H9 (cell line): ENCODE data around the gene EXOSC10. TPM values are rescaled to one million over a fixed set of nuclear protein-coding genes. Genes with fewer than 3 reads are reported as not detected.

Source experiments
- DNase-seq: peaks from one replicate; pipeline ENCODE4 v3.0.0-alpha.2; 2017
- H2AFZ ChIP-seq: one replicate; pipeline ENCODE4 v1.6.1; 2013; ENCODE audit warnings: mild to moderate bottlenecking, low read length, control low read depth, moderate library complexity
- H2AK5ac ChIP-seq: 2 replicates; pipeline ENCODE4 v1.6.1; 2013; ENCODE audit warnings: low read length, control low read depth, mixed read lengths; ENCODE audit not compliant: insufficient read length
- H2BK120ac ChIP-seq: one replicate; pipeline ENCODE4 v1.6.1; 2013; ENCODE audit warnings: low read depth, mild to moderate bottlenecking, low read length, control low read depth, inconsistent platforms; ENCODE audit not compliant: poor library complexity, severe bottlenecking
- H2BK12ac ChIP-seq: 2 replicates; pipeline ENCODE4 v1.6.1; 2013; ENCODE audit warnings: low read length, control low read depth, mixed read lengths, low read depth; ENCODE audit not compliant: insufficient read length
- H2BK15ac ChIP-seq: 2 replicates; pipeline ENCODE4 v1.6.1; 2013; ENCODE audit warnings: low read depth, low read length, control low read depth
- H2BK20ac ChIP-seq: one replicate; pipeline ENCODE4 v1.6.1; 2013; ENCODE audit warnings: low read depth, mild to moderate bottlenecking, low read length, control low read depth, inconsistent platforms; ENCODE audit not compliant: poor library complexity, severe bottlenecking
- H2BK5ac ChIP-seq: 2 replicates; pipeline ENCODE4 v1.6.1; 2013; ENCODE audit warnings: low read length, control low read depth, mixed read lengths; ENCODE audit not compliant: insufficient read length
- H3K14ac ChIP-seq: 2 replicates; pipeline ENCODE4 v1.6.1; 2013; ENCODE audit warnings: low read length, control low read depth; ENCODE audit not compliant: insufficient read depth
- H3K18ac ChIP-seq: 2 replicates; pipeline ENCODE4 v1.6.1; 2013; ENCODE audit warnings: low read depth, mild to moderate bottlenecking, mixed read lengths, low read length, control low read depth; ENCODE audit not compliant: insufficient read length
- H3K23ac ChIP-seq: 2 replicates; pipeline ENCODE4 v1.6.1; 2013; ENCODE audit warnings: low read length, control low read depth, mixed read lengths, low read depth; ENCODE audit not compliant: insufficient read length
- H3K23me2 ChIP-seq: 2 replicates; pipeline ENCODE4 v1.6.1; 2013; ENCODE audit warnings: low read depth, mild to moderate bottlenecking, mixed read lengths, low read length, control low read depth; ENCODE audit not compliant: insufficient read length, poor library complexity, severe bottlenecking
- H3K27ac ChIP-seq: 2 replicates; pipeline ENCODE4 v1.5.1; 2013; ENCODE audit warnings: low read length, control low read depth, mixed read lengths, low read depth; ENCODE audit not compliant: insufficient read length
- H3K27me3 ChIP-seq: 2 replicates; pipeline ENCODE4 v1.6.1; 2013; ENCODE audit warnings: low read length, control low read depth, inconsistent platforms; ENCODE audit not compliant: insufficient read depth
- H3K4ac ChIP-seq: 2 replicates; pipeline ENCODE4 v1.6.1; 2013; ENCODE audit warnings: low read depth, mild to moderate bottlenecking, control low read depth, inconsistent platforms, low read length, moderate library complexity
- H3K4me1 ChIP-seq: 2 replicates; pipeline ENCODE4 v1.6.1; 2013; ENCODE audit warnings: low read length, control low read depth, inconsistent platforms; ENCODE audit not compliant: insufficient read depth
- H3K4me2 ChIP-seq: 2 replicates; pipeline ENCODE4 v1.6.1; 2013; ENCODE audit warnings: low read length, control low read depth, mixed read lengths; ENCODE audit not compliant: insufficient read length, insufficient read depth
- H3K56ac ChIP-seq: 2 replicates; pipeline ENCODE4 v1.6.1; 2013; ENCODE audit warnings: low read depth, mild to moderate bottlenecking, mixed read lengths, low read length, control low read depth; ENCODE audit not compliant: insufficient read length
- H3K79me1 ChIP-seq: 2 replicates; pipeline ENCODE4 v1.6.1; 2013; ENCODE audit warnings: low read depth, mild to moderate bottlenecking, moderate library complexity, low read length, control low read depth, inconsistent platforms; ENCODE audit not compliant: insufficient read depth, poor library complexity, severe bottlenecking
- H3K79me2 ChIP-seq: 2 replicates; pipeline ENCODE4 v1.6.1; 2013; ENCODE audit warnings: low read length, control low read depth, inconsistent platforms; ENCODE audit not compliant: insufficient read depth
- H3K9ac ChIP-seq: 2 replicates; pipeline ENCODE4 v1.6.1; 2013; ENCODE audit warnings: low read length, control low read depth, mixed read lengths; ENCODE audit not compliant: insufficient read length; ENCODE audit errors: extremely low read depth
- H3K9me3 ChIP-seq: one replicate; pipeline ENCODE4 v1.6.1; 2013; ENCODE audit warnings: low read depth, low read length, inconsistent platforms; ENCODE audit not compliant: control insufficient read depth
- H3T11ph ChIP-seq: one replicate; pipeline ENCODE4 v1.6.1; 2013; ENCODE audit warnings: mild to moderate bottlenecking, low read length, control low read depth, inconsistent platforms
- H4K20me1 ChIP-seq: one replicate; pipeline ENCODE4 v1.6.1; 2013; ENCODE audit not compliant: control insufficient read depth, insufficient read length, insufficient read depth
- H4K5ac ChIP-seq: 2 replicates; pipeline ENCODE4 v1.6.1; 2013; ENCODE audit warnings: low read depth, mild to moderate bottlenecking, mixed read lengths, low read length, control low read depth; ENCODE audit not compliant: insufficient read length
- H4K8ac ChIP-seq: replicated peaks from 2 replicates; pipeline ENCODE4 v1.6.1; 2013; ENCODE audit warnings: low read length, control low read depth, mixed read lengths, low read depth; ENCODE audit not compliant: insufficient read length
- H4K91ac ChIP-seq: 2 replicates; pipeline ENCODE4 v1.6.1; 2013; ENCODE audit warnings: low read depth, mild to moderate bottlenecking, moderate library complexity, mixed read lengths, low read length, control low read depth; ENCODE audit not compliant: insufficient read length
- H3K27ac Mint-ChIP-seq, 3 experiments: 2 replicates in 2 of 3; 3 replicates in 1 of 3; pipeline ENCODE4 v1.8.0; 2020 to 2021; ENCODE audit warnings: mixed read lengths in 3 of 3, mild to moderate bottlenecking in 1 of 3, moderate library complexity in 1 of 3
- H3K27me3 Mint-ChIP-seq: 2 replicates; pipeline ENCODE4 v1.8.0; 2021; ENCODE audit warnings: low read depth, mild to moderate bottlenecking, moderate library complexity, mixed read lengths
- H3K36me3 Mint-ChIP-seq, 3 experiments: 2 replicates in 2 of 3; 3 replicates in 1 of 3; pipeline ENCODE4 v1.8.0; 2020 to 2021; ENCODE audit warnings: low read depth in 3 of 3, mixed read lengths in 3 of 3; ENCODE audit not compliant: insufficient read depth in 1 of 3
- H3K4me1 Mint-ChIP-seq, 2 experiments: 2 replicates each; pipeline ENCODE4 v1.8.0; 2020; ENCODE audit warnings: mixed read lengths in 2 of 2
- H3K4me3 Mint-ChIP-seq, 2 experiments: 2 replicates in 1 of 2; 3 replicates in 1 of 2; pipeline ENCODE4 v1.8.0; 2020 to 2021; ENCODE audit warnings: mild to moderate bottlenecking in 2 of 2, mixed read lengths in 2 of 2, moderate library complexity in 1 of 2
- H3K9me3 Mint-ChIP-seq, 2 experiments: 2 replicates in 1 of 2; 3 replicates in 1 of 2; pipeline ENCODE4 v1.8.0; 2020; ENCODE audit warnings: mild to moderate bottlenecking in 2 of 2, mixed read lengths in 2 of 2, moderate library complexity in 1 of 2
- WGBS: extraction: QIAGEN DNeasy Blood & Tissue Kit; methylation state at CpG from one replicate; pipeline ENCODE4 v1.1.7; 2013; ENCODE audit warnings: missing lambda C conversion rate, low lambda C conversion rate, mixed read lengths; ENCODE audit not compliant: insufficient read length; ENCODE audit errors: extremely low coverage; 5-methylcytosine and 5-hydroxymethylcytosine counted together
- total RNA-seq: library from RNA; stranded (reverse); gene quantifications from 2 replicates; pipeline ENCODE4 v1.2.1, GENCODE V29; 2021
- TF ChIP-seq, protein P1 (sequence below): fragments of 200-600 bp; sonication (generic); conservative IDR thresholded peaks from 3 replicates; pipeline ENCODE4 v1.8.0; 2021; ENCODE audit warnings: antibody characterized with exemption, mild to moderate bottlenecking

The EXOSC10 gene
- total RNA-seq, 1 experiment from 2014 or later = 83.4 TPM

DNA sequence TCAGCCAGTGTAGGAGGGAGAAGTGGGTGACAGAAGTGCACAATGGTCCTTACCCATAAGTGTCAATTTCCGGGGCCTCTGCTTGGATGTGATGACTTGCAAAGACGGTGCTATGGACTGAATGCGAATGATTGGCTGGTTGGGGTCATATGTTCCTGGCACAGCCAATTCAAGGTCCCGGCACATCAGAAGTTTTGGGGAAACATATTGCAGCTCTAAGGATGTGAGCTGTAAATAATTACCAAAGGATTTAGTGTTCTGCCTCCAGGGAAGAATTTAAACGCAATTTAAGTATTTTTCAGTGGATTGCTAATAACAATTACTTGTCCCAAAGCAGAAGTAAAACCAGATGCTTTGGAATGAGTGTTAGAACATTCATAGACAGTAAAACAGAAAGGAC, 26.9 kb upstream of the EXOSC10 start:
- H3K4me1 ChIP-seq = no peaks in the 10 kb centered on the region
- H2AK5ac ChIP-seq = no peak overlapping the region
- no peaks in the 10 kb centered on the region for H3K23me2 ChIP-seq
- H3K27ac Mint-ChIP-seq = no peak overlapping the region
- TF ChIP-seq, protein P1, sequence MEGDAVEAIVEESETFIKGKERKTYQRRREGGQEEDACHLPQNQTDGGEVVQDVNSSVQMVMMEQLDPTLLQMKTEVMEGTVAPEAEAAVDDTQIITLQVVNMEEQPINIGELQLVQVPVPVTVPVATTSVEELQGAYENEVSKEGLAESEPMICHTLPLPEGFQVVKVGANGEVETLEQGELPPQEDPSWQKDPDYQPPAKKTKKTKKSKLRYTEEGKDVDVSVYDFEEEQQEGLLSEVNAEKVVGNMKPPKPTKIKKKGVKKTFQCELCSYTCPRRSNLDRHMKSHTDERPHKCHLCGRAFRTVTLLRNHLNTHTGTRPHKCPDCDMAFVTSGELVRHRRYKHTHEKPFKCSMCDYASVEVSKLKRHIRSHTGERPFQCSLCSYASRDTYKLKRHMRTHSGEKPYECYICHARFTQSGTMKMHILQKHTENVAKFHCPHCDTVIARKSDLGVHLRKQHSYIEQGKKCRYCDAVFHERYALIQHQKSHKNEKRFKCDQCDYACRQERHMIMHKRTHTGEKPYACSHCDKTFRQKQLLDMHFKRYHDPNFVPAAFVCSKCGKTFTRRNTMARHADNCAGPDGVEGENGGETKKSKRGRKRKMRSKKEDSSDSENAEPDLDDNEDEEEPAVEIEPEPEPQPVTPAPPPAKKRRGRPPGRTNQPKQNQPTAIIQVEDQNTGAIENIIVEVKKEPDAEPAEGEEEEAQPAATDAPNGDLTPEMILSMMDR = no peak
- H3K27me3 ChIP-seq = no peaks in the 10 kb centered on the region
- no CpG with 5 or more reads among the region's 5 CpGs for WGBS
- no peaks in the 10 kb centered on the region for H3K9me3 Mint-ChIP-seq
- no peaks in the 10 kb centered on the region for H3K79me2 ChIP-seq
- H3T11ph ChIP-seq = no peak overlapping the region
- H3K4me1 Mint-ChIP-seq = no peaks in the 10 kb centered on the region
- peaks cover 42 to 91% (median 71%) of the 10 kb centered on the region in 3 experiments; a peak in 6 of 7 replicates for H3K36me3 Mint-ChIP-seq
- no peak for DNase-seq
- H3K9ac ChIP-seq = no peak overlapping the region
- H3K4me3 Mint-ChIP-seq = no peak overlapping the region; a peak in 1 of 5 replicates
- no peak overlapping the region for H4K8ac ChIP-seq
- H2BK12ac ChIP-seq = no peak overlapping the region
- H3K9me3 ChIP-seq = no peaks in the 10 kb centered on the region
- H4K20me1 ChIP-seq = no peaks in the 10 kb centered on the region
- no peak overlapping the region for H2BK15ac ChIP-seq
- no peak overlapping the region for H3K14ac ChIP-seq
- H3K4ac ChIP-seq = no peak overlapping the region
- no peak overlapping the region for H2BK20ac ChIP-seq
- H3K4me2 ChIP-seq = no peak overlapping the region
- no peak overlapping the region for H2BK5ac ChIP-seq
- H2BK120ac ChIP-seq = no peak overlapping the region
- no peak overlapping the region for H3K56ac ChIP-seq
- H4K91ac ChIP-seq = no peak overlapping the region
- H3K79me1 ChIP-seq = no peaks in the 10 kb centered on the region
- no peak overlapping the region for H3K23ac ChIP-seq
- H3K27ac ChIP-seq = no peak overlapping the region
- H2AFZ ChIP-seq = no peak overlapping the region
- no peak overlapping the region for H4K5ac ChIP-seq
- H3K18ac ChIP-seq = no peak overlapping the region
- no peaks in the 10 kb centered on the region; the same call in 1 of the 2 replicates for H3K27me3 Mint-ChIP-seq
